Loucy (cell line): ENCODE data around the gene DHRSX.

ENCODE experiments used
- EZH2phosphoT487 ChIP-seq: fragments of 200-600 bp; IDR thresholded peaks from 2 replicates; pipeline ENCODE4 v1.6.1; 2018; ENCODE audit warnings: antibody characterized with exemption, mild to moderate bottlenecking, moderate library complexity, borderline replicate concordance
- TF ChIP-seq, protein P1 (sequence below): fragments of 200-600 bp; sonication (generic); conservative IDR thresholded peaks from 2 replicates; pipeline ENCODE4 v1.5.1; 2014; ENCODE audit warnings: mild to moderate bottlenecking, antibody characterized with exemption, low read length

DNA sequence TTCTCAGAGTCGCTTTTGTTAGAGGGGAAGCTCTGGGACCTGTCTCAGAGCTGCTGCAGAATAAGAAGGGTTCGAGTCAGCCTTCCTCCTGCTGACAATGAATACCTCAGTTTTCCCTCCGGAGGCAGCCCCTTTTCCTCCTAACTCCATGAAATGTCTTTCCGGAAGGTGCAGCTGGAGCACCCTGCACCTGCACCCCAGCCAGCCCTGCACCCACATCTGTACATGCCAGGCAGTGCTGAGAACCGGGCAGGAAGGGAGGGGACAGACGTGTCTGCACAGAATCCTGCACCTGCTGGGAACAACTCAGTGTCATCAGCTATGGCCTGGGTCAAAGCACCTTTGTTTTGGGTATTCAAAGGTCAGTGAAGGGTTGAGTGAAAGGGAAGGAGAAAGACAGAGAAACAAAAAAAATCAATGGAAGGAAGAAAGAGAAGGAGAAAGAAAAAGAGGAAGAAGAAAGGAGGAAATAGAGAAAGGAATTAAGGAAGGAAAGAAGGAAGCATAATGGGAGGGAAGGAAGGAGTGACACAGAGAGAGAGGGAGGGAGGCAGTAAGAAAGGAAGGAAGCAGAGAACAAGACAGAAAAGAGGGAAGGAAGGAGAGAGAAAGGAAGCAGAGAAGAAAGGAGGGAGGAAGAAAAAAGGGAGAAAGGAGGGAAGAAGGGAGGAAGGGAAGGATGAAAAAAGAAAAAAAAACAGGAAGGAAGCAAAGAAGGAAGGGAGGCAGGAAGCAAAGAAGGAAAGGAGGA lies 273.7 kb downstream of the DHRSX start:
- TF ChIP-seq, protein P1, sequence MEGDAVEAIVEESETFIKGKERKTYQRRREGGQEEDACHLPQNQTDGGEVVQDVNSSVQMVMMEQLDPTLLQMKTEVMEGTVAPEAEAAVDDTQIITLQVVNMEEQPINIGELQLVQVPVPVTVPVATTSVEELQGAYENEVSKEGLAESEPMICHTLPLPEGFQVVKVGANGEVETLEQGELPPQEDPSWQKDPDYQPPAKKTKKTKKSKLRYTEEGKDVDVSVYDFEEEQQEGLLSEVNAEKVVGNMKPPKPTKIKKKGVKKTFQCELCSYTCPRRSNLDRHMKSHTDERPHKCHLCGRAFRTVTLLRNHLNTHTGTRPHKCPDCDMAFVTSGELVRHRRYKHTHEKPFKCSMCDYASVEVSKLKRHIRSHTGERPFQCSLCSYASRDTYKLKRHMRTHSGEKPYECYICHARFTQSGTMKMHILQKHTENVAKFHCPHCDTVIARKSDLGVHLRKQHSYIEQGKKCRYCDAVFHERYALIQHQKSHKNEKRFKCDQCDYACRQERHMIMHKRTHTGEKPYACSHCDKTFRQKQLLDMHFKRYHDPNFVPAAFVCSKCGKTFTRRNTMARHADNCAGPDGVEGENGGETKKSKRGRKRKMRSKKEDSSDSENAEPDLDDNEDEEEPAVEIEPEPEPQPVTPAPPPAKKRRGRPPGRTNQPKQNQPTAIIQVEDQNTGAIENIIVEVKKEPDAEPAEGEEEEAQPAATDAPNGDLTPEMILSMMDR, result no peak
- no peak for TF ChIP-seq EZH2phosphoT487
